Midbrain (tissue), 1 donor: ENCODE measurements around the gene GPC5.

Experiments
- DNase-seq: peaks from one replicate; lab custom pipeline; 2025; lab: John Stamatoyannopoulos, UW

The GPC5 gene

DNA sequence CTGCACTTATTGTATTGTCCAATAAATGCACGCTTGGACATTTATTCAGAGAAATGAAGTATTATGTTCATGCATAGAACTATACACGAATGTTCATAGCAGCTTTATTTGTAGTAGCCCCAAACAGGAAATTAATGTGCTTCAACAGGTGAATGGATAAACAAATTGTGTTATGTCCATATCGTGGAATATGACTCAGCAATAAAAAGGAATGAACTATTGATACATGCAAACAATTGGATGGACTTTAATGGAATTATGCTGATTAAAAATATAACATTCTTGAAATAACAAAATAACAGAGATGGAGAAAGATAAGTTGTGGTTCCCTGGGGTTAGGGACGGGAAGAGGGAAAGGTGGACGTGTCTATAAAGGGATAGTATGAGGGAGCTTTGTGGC, 65.9 kb downstream of the GPC5 start:
- no peak for DNase-seq

DNA sequence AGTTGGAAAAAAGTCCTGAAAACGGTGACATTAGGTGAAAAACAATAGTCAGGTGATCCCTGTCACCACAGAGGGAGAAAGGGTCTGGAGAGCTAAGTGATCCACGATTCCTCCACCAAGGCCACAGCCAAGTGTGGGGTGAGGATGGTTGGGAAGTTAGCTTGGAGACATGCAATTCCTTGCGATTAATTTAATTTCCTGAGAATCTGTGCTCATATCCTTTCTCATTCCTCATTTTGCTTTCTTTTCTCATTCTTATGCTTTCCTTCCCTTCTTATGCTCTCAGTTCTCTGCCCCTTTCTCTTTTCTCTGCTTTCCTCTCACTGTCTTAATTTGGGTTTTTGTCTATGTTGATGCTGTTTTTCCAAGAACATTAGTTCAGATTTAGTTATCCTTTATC, 68.8 kb downstream of the GPC5 start:
- no peak for DNase-seq

DNA sequence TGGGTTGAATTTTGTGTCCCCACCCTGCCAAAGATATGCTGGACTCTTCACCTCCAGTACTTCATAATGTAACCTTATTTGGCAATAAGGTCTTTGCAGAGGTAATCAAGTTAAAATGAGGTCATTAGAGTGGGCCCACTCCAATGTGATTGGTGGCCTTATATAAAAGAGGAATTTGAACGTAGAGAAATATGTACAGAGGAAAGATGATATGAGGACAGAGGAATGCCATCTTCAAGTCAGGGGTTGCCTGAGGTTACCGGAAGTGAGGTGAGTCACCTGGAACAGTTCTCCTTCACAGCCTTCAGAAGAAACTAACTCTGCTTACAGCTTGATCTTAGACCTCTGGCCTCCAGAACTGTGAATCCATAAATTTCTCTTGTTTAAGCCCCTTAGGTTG, 69.9 kb downstream of the GPC5 start:
- DNase-seq = no peak

DNA sequence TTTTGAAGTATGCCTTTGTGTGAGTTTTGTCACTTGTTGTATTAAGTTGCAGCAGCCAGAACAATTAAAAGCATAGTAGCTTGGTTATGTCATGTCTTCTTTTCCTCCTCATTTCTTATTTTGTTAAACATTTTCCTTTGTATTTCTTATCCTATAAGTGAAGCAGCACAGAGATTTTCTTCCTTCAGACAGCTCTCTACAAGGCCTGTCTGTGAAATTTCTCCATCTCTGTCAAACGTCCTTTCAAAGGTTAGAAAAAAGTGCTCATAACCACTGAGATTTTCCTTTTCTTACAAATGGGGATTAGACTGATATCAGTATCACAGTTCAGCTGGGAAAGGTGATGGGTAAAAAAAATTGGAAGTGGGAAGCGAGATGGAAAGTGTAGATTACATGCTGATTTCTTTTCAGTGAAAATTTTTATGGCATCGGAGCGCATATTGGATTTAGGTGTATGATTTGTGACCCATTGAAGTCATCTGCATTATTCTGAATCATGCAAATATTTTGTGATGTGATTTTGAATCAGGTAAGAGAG, 71.7 kb downstream of the GPC5 start:
- no peak for DNase-seq

DNA sequence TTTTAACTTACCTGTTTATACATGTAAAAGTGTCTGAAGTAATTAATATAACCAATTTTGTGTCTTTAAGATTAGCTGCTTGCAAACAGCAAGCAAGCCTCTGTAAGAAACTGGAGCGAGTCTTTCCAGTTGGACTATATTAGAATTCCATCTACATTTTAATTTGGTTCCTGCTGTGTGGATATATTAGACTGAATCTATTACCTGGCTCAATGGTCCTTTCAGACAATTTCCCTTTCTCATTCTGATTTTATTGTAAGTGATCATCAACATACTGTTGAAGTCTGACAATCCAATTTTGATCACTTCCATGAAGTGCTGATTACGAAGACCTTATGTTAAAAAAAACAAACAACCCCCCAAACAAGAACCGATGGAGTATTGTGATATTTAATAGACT, 72.3 kb downstream of the GPC5 start:
- no peak for DNase-seq

DNA sequence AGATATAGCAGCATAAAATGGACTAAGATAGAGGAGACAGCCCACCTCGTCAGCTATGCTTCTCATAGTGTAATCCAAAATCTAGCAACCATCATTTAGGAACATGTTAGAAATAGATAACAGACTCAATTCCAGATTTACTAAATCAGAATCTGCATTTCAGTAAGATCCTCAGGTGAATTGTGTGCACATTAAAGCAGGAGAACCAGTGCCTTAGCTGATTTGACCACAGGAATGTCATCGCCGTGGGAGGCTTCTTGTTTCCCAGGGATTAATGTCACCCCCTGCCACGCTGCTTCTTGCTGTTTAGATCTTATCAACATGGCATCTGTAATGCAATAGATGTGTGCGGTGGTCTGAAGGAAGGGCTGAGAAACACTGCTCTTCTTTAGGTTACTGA, 84.0 kb downstream of the GPC5 start:
- no peak for DNase-seq

DNA sequence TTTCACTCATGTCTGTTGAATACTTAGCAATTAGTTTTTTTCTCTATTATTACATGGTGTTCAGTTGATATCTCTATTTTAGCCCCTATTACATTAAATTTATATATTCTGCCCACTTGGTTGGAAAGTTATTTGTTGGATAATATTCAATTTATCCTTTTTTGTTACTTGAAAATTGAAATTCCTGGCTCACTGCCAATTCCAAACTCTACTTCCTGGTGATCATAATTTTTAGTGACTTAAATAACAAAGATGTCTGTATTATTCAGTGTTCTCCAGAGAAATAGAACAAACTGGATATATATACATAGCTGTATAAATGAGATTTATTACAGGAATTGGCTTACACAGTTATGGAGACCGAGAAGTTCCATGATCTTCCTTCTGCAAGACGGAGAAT, 93.6 kb downstream of the GPC5 start:
- DNase-seq = no peak

DNA sequence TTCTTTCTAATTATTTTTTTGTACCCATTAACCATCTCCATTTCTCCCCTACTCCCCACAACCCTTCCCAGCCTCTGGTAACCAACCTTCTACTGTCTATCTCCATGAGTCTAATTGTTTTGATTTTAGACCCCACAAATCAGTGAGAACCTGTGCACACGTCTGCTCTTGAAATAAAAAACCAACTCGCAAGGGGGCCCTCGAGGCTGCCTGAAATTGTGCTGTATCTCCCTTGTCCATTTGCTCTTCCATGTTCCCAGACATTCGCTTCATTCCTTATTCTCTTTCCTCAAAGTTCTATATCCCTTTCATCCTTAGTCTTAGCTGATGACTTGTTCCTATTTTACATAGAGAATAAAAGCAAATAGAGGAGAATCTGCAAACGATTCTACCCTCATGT, 95.0 kb downstream of the GPC5 start:
- no peak for DNase-seq

DNA sequence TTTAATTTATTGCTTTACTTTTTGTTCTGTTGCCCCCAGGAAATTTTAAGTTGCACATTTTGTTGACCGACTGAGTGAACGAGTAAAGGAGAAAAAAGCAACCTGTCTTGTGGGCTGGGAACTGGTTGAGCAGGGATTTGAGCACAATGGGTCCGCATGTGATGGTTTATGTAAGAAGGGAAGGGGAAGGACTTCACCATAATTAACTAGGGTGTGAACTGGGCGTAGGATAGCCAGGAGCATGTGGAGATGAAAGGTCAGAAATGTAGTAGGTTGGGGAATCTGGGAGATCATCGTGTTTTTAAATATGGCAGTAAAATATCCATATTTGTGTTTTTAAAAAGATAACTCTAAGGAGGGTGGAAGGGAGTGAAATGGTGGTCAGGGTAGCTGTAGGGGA, 99.9 kb downstream of the GPC5 start:
- no peak for DNase-seq

DNA sequence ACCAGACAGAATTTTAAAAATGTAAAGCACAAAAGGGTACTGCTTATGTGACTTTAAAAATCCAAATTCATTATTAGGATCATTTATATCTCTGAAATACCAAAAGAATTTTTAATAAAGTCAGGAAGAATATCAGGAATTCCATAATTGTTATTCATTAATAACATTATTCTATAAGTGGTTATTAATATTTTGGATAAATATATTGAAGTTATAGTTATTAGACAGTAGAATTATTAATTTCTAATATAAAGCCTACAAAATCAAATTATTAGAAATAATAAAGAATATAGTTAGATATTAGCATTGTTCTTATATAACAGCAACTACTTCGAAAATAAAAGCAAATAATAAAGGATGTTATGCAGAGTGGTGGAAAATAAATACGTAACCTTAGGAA, 105.8 kb downstream of the GPC5 start:
- DNase-seq = no peak

DNA sequence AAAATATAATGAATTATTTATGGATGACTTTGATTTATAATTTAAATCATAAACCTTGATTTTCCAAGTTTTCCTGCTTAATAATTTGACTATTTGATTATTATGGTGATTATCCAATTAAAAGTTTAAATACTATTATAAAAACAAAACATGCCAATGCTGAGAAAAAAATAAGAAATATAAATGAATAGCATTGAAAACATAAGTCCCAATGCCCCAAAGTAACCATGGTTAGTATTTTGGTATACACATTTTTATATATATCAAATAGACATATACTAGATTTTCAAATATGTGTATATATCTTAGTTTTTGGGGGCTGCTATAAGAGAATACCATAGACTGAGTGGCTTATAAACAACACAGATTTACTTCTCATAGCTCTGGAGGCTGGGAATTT, 108.3 kb downstream of the GPC5 start:
- DNase-seq = no peak

DNA sequence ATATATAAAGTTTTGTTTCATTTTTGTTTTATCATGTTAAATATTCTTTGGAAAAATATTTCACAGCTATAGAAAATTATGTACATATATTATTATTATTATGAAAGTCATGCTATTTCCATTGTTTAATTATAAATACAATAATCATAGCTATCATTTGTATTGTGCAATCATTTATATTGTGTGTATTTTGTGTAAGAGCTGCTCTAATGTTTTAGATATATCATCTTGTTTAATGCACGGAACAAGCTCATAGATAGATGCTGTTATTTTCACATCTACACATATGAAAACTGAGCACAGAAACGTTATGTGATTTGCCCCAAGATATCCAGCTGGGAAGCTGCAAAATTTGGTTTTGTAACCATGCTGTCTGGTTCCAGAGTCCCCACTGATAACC, 111.6 kb downstream of the GPC5 start:
- no peak for DNase-seq

DNA sequence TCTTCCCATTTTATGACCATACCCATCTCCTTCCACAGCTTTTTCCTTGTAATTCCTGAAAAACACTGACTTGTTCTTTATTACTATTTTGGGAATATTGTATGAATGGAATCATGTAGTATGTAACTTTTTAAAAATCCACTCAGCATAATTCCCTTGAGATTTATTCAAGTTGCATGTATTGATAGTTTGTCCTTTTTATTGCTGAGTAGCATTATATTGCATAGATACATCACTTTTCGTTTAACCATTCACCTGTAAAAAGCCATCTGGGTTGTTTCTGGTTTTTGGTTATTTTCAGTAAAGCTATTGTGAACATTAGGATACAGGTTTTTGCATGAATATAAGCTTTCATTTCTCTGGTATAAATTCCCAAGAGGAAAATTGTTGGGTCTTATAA, 115.4 kb downstream of the GPC5 start:
- DNase-seq = no peak

DNA sequence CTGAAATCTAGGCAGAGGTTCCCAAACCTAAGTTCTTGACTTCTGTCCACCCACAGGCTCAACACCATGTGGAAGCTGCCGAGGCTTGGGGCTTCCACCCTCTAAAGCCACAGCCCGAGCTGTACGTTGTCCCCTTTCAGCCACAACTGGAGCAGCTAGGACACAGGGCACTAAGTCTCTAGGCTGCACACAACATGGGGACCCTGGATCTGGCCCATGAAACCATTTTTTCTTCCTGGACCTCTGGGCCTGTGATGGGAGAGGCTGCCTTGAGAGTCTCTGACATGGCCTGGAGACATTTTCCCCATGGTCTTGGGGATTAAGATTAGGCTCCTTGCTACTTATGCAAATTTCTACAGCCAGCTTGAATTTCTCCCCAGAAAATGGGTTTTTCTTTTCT, 118.4 kb downstream of the GPC5 start:
- DNase-seq = no peak

DNA sequence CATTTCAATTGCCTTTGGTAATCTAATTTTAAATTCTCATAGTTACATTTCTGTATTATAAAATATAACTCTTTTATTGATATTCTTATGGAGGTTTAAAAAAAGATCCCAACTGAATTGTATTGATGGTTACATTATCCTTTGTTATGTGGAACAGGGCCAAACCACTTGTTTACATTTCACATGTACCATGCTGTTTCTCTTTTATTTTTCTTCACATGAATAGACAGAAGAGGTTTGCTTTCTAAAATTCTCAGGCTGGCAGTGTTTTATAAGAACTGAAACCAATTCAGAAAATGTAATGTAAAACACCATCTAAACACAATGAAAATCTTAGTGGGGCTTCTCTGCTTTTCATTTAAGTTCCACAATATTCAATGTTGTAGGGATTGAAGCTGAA, 122.5 kb downstream of the GPC5 start:
- no peak for DNase-seq

DNA sequence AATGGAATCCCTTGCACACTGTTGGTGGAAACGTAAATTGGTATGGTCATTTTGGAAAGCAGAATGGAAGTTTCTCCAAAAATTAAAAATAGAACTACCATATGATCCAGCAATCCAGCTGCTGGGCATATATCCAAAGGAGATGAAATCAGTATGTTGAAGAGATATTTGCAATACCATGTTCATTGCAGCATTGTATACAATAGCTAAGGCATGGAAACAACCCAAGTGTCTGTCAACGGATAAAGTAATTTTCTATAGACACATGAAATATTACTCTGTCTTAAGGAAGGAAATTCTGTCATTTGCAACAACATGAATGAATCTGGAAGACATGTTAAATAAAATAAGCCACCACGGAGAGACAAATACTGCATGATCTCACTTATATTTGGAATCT, 124.7 kb downstream of the GPC5 start:
- DNase-seq = no peak

DNA sequence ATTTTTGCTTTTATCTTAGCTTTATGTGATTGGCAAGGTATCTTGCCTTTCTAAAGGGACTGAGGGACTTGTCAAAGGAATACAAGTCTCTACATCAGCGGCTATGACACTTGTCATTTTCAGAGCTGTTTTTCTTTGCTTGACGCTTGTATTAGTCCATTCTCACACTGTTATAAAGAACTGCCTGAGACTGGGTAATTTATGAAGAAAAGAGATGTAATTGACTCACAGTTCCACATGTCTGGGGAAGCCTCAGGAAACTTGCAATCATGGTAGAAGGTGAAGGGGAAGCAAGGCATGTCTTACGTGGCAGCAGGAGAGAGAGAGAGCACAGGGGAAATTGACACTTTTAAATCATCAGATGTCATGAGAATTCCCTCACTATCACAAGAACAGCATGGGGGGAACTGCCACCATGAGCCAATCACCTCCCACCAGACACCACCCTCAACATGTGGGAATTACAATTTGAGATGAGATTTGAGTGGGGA, 128.2 kb downstream of the GPC5 start:
- DNase-seq = no peak

DNA sequence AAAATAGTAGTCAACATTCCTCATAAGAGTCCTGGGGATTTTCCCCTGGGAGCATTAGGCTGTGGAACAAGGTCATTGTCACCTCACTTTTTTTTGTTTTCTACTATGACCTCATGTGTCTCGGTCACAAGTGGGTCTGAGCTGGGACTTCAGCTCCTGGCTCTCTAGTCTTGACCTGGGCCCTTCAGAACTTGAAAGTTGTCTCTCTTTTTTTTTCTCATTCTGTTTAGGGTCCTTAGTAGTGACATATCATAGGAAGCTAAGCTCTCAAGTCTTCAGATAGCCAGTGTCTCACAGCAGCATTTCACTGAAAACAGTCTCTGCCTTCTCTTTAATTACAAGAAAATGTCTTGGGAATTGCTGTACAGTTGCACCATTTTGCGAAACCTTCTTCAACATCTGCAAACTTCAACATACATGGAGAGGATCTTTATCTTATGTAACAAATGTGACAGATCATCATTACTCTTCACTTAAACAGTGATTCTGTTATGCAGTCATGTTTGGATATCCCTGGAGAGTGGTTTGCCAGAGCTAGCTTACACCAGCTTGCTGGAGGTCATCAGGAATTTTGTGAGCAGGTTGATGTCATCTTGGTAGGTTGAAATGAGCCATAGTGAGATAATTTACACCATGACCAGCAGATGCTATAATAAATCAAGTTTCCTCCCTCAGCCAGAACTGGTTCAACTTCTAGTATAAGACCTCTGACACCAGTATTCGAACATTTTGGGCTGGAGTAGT, 131.5 kb downstream of the GPC5 start:
- DNase-seq = no peak

DNA sequence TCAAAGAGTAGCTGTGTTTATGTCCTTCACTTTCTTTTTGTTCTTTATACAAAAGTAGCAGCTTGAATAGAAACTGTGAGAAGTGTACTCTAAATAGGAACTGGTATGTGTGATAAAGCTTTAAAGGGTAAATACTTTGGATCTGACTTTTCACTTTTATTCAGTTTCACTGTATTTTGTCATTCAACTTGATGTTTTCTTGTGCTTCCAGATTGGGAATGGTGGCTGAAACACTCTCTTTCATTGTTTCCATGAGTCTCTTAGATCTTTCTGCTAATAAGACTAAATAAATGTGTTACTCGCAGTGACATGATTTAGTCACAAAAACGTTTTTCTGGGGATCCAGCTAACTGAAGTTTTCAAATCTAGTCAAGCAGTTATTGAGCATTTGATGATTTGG, 133.2 kb downstream of the GPC5 start:
- no peak for DNase-seq

DNA sequence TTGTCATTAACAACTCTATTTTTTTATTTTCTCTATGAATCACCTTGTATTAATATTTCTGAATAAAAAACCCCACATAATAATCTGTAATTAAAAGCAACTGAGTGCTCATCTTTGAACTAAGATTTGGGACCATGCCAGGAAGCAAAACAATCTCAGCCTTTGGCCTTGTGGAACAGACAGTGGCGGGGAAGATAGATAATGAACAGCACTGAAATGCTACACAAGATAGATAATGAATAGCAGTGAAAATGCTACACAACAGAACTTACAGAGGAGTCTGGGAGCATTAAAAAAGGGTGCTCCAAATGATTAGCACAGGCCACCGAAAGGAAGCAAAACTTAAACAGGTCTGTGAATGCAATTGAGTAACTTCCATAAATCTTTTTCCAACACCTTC, 134.9 kb downstream of the GPC5 start:
- DNase-seq = no peak

DNA sequence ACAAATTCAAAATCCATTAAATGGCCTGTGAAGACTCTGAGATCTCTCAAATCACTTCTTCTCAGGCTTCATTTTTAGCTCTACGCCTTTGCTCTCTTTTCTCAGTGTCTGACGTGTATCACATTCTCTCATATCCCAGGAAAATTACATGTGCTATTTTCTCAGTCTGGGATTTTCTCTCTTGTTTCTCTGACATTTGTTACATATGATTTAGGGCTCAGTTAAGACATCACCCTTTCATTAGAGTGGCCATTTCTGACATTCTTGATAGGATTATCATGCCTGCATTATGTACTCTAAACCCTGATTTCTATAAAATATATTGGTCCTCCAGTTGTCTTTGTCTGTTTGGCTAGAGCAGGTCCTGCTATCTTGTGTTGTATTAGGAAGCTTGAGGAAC, 136.6 kb downstream of the GPC5 start:
- no peak for DNase-seq

DNA sequence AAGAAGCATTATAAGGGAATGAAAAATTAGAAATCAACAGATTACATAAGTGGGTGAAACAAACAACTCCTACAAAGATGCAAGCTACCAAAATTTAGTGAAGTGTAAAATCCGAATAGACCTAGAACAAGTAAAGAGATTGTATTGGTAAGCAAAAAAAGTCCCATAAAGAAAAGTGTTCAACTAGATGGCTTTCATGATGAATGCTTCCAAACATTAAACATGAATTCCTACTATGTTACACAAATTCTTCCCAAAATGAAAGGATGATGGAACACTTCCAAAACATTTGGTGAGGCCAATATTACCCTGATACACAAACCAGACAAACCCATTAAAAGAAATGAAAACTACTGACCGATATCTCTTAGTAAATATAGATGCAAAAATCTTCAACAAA, 139.0 kb downstream of the GPC5 start:
- DNase-seq = no peak

DNA sequence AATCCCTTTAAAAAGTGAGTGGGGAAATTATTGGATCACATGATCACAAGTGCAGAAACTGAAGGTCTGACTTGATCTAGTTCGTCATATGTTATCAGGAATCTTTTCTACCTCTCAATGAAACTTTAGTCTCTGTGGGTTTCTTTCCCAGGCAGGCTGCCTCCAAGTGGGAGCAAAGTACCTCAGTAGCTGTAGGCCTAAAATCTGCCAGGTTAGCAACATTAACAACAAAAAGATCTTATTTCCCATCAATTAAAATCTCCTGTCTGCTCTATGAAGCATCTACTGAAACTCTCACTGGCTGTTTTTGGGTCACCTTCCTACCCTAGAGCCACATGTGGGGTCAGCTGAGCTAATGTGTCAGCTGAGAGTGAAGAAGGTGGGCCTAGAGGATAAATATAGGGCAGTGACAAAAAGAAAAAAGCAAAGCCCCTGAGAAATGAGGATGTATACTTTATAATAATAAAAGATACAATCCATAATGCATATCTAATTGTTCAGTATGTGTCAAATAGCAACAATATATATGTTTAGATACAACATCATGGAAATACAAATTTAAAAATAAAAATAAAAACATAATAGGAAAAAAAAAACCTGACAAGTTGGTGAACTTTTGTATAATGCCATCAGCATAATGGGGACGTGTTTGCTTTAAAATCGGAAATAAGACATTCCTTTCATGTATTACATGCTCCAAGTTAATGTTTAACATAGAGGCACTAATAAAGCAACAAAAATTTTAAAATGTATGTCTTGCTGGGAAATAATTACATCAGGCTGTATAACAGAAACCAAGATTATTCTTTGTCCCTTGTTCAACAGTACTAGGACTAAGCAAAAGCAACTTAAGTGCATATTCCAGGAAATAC, 141.1 kb downstream of the GPC5 start:
- DNase-seq = no peak
